GM18511 (cell line): ENCODE results near the gene SCUBE1.

Source experiments
- ATAC-seq: cut with Tn5 transposase; IDR thresholded peaks from one replicate; pipeline ENCODE4 v1.9.1; 2021; ENCODE audit warnings: mild to moderate bottlenecking, moderate library complexity; ENCODE audit not compliant: unreplicated experiment

Gene SCUBE1

GRCh38 chr22:43330178-43331068 is 12.7 kb downstream of the SCUBE1 start:
- ATAC-seq: no peak

- ATAC-seq: no peak
Measured at GRCh38 chr22:43329061-43329460, 14.1 kb downstream of the SCUBE1 start.

- no peak for ATAC-seq
Measured at GRCh38 chr22:43327157-43327438, 16.1 kb downstream of the SCUBE1 start.

GRCh38 chr22:43326331-43327156 is 16.6 kb downstream of the SCUBE1 start:
- no peak for ATAC-seq

GRCh38 chr22:43325176-43325575 is 18.0 kb downstream of the SCUBE1 start:
- no peak for ATAC-seq

DNA sequence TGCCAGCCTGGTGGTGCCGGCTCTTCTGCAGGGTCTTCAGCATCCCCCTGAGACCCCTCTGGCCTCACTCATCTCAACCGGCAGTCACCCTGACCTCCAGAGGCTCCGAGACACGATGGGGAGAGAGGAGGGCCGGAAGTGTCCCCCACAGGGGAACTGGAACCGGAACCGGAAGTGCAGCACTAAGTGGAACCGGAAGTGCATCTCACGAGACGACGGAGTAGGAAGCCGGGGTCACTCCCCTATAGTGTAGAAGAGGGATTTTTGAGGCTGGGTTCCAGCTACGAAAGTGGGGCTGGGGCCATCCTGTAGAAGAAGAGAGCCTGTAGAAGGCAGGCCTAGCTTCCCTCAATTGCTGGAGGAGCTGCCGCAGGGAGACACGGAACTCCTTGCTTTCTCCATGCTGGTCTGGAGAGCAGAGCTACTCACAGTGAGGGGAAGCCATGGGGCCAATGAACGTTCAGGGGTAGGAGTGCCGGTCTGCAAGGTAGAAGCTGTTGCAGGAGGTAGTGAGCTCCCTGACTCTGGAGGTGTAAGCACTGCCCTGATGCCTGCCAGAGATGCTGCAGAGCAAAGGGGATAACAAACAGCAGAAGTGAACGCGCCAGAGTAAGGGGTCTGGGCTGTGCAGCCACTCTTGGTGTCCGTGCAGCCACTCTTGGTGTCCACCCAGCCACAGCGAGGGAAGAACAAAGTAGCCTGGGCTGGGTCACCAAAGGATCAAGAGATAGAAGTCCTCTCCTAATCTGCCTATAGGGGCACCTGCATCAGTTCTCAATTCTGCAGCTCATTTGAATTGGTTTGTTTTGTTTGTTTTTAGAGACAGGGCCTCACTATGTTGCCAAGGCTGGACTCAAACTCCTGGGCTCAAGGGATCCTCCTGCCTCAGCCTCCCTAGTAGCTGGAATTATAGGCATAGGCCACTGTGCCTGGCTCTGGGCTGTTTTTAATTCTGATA is 21.9 kb downstream of the SCUBE1 start:
- ATAC-seq: no peak

GRCh38 chr22:43319661-43320486 is 23.3 kb downstream of the SCUBE1 start:
- no peak for ATAC-seq

DNA sequence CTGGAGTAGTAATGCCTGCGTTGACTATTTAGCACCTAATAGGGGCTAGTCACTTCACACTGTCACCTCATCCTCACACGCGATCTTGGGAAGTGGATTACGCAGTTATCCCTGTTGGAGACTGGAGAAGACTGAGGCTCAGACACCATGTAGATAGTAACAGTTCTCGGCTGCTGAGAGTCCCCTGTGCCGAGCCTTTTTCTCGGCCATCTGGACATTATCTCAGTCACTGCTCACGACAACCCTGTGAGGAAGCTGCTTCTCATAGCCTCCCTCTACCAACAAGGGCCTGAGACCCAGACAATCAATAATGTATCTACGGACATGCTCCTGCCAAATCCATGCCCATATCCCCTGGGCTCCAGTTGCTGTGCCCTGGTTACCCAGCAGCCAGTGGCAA is 25.9 kb downstream of the SCUBE1 start:
- no peak for ATAC-seq

GRCh38 chr22:43315687-43316217 is 27.4 kb downstream of the SCUBE1 start:
- ATAC-seq: no peak

DNA sequence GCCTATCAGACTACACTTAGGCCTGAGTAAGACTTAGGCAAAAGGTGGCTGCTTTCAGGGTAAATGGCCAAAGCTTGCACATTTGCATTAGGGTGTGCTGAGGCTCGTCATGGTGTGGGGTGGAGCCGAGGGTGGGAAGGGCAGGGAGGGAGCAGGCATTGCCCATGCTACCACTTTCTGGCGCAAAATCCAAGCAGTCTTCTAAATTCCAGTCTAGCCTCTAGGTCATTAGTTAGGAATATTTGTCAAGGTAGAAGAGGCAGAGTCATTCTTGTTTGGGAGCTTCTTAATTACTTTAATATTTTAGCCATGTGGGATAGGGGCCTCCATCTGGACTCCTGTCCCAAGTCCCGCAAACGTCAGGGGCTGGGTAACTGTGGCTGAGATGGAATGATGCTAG is 28.6 kb downstream of the SCUBE1 start:
- no peak for ATAC-seq

GRCh38 chr22:43313890-43314474 is 29.2 kb downstream of the SCUBE1 start:
- no peak for ATAC-seq

GRCh38 chr22:43313244-43313889 is 29.8 kb downstream of the SCUBE1 start:
- no peak for ATAC-seq

GRCh38 chr22:43312608-43313007 is 30.6 kb downstream of the SCUBE1 start:
- ATAC-seq: no peak

- ATAC-seq: no peak
Measured at GRCh38 chr22:43310798-43311197, 32.4 kb downstream of the SCUBE1 start.

GRCh38 chr22:43310311-43310710 is 32.9 kb downstream of the SCUBE1 start:
- ATAC-seq: no peak

- no peak for ATAC-seq
Measured at GRCh38 chr22:43308836-43309235, 34.3 kb downstream of the SCUBE1 start.

GRCh38 chr22:43308060-43308830 is 34.9 kb downstream of the SCUBE1 start:
- no peak for ATAC-seq

- no peak for ATAC-seq
Measured at GRCh38 chr22:43305806-43306205, 37.4 kb downstream of the SCUBE1 start.
